RWPE2 (cell line): ENCODE data around the gene JAML.
A peak's percentile ranks its signal among the peaks of the same experiment; 100 is the strongest.
"Not testable (repeated sequence)": the region's sequence is repeated elsewhere in the genome, so short reads cannot be mapped to it uniquely, and the experiment has no call there.

Experiments used
- ATAC-seq: fragments of 200-7000 bp; cut with Tn5 transposase; 3 replicates; pipeline ENCODE4 v1.9.1; 2021; ENCODE audit warnings: low read depth
- DNase-seq: peaks from one replicate; pipeline ENCODE4 v3.0.0-alpha.2; 2020; ENCODE audit warnings: low spot score
- H3K27ac ChIP-seq: fragments of 450-650 bp; 2 replicates; pipeline ENCODE4 v1.5.1; 2017; ENCODE audit warnings: mild to moderate bottlenecking; ENCODE audit not compliant: poor library complexity, severe bottlenecking
- H3K27me3 ChIP-seq: fragments of 250-450 bp; sonication (Bioruptor Pico); 2 replicates; pipeline ENCODE4 v1.5.1; 2021; ENCODE audit warnings: mild to moderate bottlenecking, moderate library complexity; ENCODE audit not compliant: insufficient read depth, poor library complexity, severe bottlenecking
- H3K36me3 ChIP-seq: fragments of 250-450 bp; sonication (Bioruptor Pico); 2 replicates; pipeline ENCODE4 v1.5.1; 2020; ENCODE audit warnings: low read depth, mild to moderate bottlenecking, moderate library complexity
- H3K4me1 ChIP-seq: fragments of 250-450 bp; sonication (Bioruptor Pico); 2 replicates; pipeline ENCODE4 v1.5.1; 2021; ENCODE audit warnings: mild to moderate bottlenecking, moderate library complexity; ENCODE audit not compliant: insufficient read depth, poor library complexity, severe bottlenecking
- H3K4me3 ChIP-seq: fragments of 250-450 bp; sonication (Bioruptor Pico); 2 replicates; pipeline ENCODE4 v1.5.1; 2021; ENCODE audit warnings: mild to moderate bottlenecking, moderate library complexity; ENCODE audit not compliant: severe bottlenecking
- H3K9me3 ChIP-seq: fragments of 250-450 bp; sonication (Bioruptor Pico); 2 replicates; pipeline ENCODE4 v1.5.1; 2021; ENCODE audit warnings: mild to moderate bottlenecking, moderate library complexity; ENCODE audit not compliant: severe bottlenecking
- CTCF ChIP-seq: fragments of 450-650 bp; IDR thresholded peaks from one replicate; pipeline ENCODE4 v1.5.1; 2017; ENCODE audit warnings: mild to moderate bottlenecking, moderate library complexity; ENCODE audit not compliant: poor library complexity, severe bottlenecking

Gene JAML

DNA sequence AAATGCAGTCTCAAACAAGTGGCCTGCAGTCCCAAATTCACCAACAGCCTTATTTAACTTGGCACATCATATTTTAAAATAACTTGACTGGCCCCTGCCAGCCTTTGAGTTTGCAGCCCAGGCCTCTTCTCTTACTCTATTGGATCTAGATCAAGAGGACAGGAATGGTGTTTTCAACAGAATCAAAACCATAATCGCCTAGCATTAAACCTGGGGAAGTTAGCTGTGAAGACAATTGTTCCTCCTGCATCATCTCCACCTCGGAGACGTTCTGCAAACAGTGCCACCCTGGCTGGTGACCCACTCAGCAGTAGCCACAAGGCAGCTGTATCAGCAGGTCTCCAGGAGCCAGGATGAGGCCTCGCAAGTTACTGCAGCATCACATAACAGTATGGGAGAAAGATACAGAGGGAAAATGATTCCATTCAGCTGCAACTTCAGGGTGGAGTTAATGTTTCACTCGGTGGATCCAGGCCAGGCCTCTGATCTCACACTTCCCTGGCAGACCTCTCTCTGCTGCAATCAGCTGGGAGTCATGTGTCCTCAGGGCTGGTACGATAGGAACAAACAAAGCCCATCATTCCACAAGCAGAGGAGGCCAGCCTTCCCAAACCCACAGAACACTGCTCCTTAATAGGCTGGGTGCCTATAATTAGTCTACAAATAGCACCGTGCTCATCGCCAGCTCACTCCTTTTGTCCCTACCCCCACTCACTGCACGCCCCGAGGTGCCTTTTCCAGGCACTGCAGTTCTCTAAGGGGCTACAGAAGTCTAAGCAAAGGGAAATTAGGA lies 29.8 kb downstream of the JAML start:
- ATAC-seq (peak; percentile 93), DNase-seq (no peak)
- Histone ChIP-seq H3K4me1 (peaks cover 10% of the 10 kb centered on the region), H3K4me3 (no peak overlapping the region), H3K27ac (no peak overlapping the region), H3K36me3 (no peaks in the 10 kb centered on the region), H3K27me3 (no peaks in the 10 kb centered on the region), H3K9me3 (no peaks in the 10 kb centered on the region)
- no peak for TF ChIP-seq CTCF

DNA sequence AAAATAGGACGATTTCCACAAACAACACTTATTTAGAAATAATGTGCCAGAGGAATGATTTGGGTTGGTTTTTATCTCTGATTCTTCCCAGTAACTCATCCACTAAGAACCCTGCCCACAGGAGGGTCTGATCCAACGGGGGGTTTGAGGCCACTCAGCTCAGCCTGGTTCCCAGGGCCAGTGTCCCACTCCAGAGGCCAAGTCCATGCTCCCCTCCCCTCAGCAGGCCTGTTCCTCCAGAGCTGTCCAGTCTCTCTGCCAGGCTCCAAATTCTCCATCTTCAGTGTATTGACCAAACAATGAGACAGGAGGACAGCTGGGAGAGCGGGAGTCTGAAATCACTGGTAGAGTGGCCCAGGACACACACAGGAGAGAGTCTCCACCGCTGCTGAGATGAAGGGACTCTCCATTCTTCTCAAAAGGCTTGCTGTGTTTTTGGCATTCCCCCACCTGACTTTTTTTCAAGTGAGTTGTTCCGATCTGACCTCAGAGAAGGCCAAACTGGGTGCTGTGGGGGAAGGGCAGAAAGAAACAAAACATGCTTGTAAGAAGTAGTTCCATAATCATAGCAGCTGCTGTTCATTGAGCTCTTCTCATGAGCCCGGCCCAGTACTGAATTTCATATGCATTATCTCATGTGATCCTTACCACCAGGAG lies 30.8 kb downstream of the JAML start:
- H3K4me1 ChIP-seq = peaks cover 10% of the 10 kb centered on the region
- H3K4me3 ChIP-seq = no peak overlapping the region
- no peak for DNase-seq
- no peak overlapping the region for H3K27ac ChIP-seq
- TF ChIP-seq CTCF = no peak
- no peaks in the 10 kb centered on the region for H3K9me3 ChIP-seq
- H3K27me3 ChIP-seq = no peaks in the 10 kb centered on the region
- H3K36me3 ChIP-seq = no peaks in the 10 kb centered on the region
- ATAC-seq = no peak

- not testable (repeated sequence) for H3K4me1 ChIP-seq, DNase-seq, H3K36me3 ChIP-seq, ATAC-seq, H3K9me3 ChIP-seq, H3K27me3 ChIP-seq, H3K27ac ChIP-seq, H3K4me3 ChIP-seq
Observed at GRCh38 chr11:118192817-118193216, 32.0 kb downstream of the JAML start.

- not testable (repeated sequence) for H3K4me3 ChIP-seq, H3K27me3 ChIP-seq, ATAC-seq, H3K9me3 ChIP-seq, H3K27ac ChIP-seq, DNase-seq, H3K36me3 ChIP-seq, H3K4me1 ChIP-seq
Observed at GRCh38 chr11:118190942-118191506, 33.8 kb downstream of the JAML start.

- no peak for DNase-seq
- ATAC-seq = no peak
- no peak overlapping the region for H3K27ac ChIP-seq
- no peaks in the 10 kb centered on the region for H3K27me3 ChIP-seq
- H3K4me1 ChIP-seq = no peaks in the 10 kb centered on the region
- H3K36me3 ChIP-seq = no peaks in the 10 kb centered on the region
- no peaks in the 10 kb centered on the region for H3K9me3 ChIP-seq
- no peak overlapping the region for H3K4me3 ChIP-seq
- no peak for TF ChIP-seq CTCF
Observed at GRCh38 chr11:118186346-118187107, 38.3 kb downstream of the JAML start.
